Erythroblast (primary cell): ENCODE data around the gene PGD.

Experiments used
- GATA1 ChIP-seq: IDR thresholded peaks from 2 replicates; pipeline ENCODE4 v1.6.1; 2011; ENCODE audit warnings: low read depth, mild to moderate bottlenecking, control low read depth, low read length, moderate library complexity
- POLR2A ChIP-seq: IDR thresholded peaks from 2 replicates; pipeline ENCODE4 v1.6.1; 2011; ENCODE audit warnings: mild to moderate bottlenecking, low read length

DNA sequence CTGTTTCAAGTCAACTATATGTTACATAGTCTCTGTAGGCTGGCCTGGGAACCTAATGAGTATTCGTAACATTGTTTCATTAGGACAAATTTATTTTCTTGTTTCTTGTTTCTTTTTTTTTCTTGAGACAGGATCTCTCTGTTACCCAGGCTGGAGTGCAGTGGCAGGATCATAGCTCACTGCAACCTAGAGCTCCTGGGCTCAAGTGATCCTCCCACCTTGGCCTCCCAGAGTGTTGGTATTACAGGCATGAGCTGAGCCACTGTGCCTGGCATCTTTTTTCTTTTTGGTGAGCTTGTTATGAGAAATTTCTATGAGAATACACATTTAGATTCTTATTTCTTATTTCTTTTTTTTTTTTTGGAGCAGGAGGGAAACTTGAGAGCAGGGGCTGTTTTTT, 38.2 kb downstream of the PGD start:
- TF ChIP-seq POLR2A (no peak), GATA1 (no peak)
